ENCODE results near the gene ARFGAP1.

Gene ARFGAP1

DNA sequence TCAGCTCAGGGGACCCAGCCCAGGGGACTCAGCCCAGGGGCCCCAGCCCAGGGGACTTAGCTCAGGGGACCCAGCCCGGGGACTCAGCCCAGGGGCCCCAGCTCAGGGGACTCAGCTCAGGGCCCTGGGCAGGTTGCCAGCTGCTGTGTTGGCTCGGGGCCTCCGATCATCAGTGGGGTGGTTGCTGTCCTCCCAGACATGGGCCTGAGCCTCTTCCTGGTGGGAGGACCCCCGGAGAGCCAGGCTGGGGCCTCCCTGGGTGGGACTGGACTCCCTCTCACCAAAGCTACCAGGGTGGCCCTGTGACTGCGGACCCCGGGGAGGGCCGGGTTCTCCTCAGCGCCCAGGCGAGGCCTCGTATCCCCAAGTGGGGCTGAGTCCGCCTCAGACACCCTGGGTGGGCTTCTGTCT is 24.8 kb downstream of the ARFGAP1 start:
- ATAC-seq = no peak
- TF ChIP-seq TOX (CRISPR knock-in tag; IDR thresholded peaks at IDR 0.05; ENCODE audit: borderline replicate concordance) (no peak), GLIS3 (CRISPR knock-in tag; IDR thresholded peaks at IDR 0.05) (no peak), ZNF565 (CRISPR knock-in tag; conservative IDR thresholded peaks at IDR 0.05; ENCODE audit: low read depth) (no peak)
- TF ChIP-seq, protein P1, sequence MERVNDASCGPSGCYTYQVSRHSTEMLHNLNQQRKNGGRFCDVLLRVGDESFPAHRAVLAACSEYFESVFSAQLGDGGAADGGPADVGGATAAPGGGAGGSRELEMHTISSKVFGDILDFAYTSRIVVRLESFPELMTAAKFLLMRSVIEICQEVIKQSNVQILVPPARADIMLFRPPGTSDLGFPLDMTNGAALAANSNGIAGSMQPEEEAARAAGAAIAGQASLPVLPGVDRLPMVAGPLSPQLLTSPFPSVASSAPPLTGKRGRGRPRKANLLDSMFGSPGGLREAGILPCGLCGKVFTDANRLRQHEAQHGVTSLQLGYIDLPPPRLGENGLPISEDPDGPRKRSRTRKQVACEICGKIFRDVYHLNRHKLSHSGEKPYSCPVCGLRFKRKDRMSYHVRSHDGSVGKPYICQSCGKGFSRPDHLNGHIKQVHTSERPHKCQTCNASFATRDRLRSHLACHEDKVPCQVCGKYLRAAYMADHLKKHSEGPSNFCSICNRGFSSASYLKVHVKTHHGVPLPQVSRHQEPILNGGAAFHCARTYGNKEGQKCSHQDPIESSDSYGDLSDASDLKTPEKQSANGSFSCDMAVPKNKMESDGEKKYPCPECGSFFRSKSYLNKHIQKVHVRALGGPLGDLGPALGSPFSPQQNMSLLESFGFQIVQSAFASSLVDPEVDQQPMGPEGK (CRISPR knock-in tag; IDR thresholded peaks at IDR 0.05; ENCODE audit: borderline replicate concordance) = no peak

DNA sequence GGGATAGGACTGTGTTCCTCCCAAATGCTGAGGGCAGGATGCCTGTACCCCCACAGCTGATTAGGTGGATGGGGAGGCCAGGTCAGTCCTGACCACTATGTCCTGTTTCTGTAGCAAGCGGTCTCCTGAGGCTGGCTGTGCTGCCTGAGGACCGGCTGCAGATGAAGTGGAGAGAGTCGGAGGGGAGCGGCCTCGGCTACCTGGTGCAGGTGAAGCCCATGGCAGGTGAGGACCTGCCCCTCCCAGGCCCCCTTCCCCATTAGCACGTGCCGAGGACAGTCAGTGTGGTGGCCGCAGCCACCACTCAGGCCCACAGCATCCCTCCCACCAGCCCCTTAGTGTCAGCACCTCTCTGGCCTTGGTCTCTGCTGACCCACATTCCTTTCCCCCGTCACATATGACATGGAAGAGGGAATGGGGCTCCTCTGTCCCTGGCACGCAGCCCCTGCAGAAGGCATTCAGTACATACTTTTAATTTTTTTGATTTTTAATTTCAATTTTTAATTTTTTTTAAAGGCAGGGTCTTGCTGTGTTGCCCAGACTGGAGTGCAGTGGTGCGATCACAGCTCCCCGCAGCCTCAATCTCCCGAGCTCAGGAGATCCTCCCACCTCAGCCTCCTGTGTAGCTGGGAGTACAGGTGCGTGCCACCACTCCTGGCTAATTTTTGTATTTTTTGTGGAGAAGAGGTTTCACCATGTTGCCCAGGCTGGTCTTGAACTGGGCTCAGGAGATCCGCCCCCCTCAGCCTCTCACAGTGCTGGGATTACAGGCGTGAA is 25.4 kb downstream of the ARFGAP1 start:
- TF ChIP-seq, protein P2, sequence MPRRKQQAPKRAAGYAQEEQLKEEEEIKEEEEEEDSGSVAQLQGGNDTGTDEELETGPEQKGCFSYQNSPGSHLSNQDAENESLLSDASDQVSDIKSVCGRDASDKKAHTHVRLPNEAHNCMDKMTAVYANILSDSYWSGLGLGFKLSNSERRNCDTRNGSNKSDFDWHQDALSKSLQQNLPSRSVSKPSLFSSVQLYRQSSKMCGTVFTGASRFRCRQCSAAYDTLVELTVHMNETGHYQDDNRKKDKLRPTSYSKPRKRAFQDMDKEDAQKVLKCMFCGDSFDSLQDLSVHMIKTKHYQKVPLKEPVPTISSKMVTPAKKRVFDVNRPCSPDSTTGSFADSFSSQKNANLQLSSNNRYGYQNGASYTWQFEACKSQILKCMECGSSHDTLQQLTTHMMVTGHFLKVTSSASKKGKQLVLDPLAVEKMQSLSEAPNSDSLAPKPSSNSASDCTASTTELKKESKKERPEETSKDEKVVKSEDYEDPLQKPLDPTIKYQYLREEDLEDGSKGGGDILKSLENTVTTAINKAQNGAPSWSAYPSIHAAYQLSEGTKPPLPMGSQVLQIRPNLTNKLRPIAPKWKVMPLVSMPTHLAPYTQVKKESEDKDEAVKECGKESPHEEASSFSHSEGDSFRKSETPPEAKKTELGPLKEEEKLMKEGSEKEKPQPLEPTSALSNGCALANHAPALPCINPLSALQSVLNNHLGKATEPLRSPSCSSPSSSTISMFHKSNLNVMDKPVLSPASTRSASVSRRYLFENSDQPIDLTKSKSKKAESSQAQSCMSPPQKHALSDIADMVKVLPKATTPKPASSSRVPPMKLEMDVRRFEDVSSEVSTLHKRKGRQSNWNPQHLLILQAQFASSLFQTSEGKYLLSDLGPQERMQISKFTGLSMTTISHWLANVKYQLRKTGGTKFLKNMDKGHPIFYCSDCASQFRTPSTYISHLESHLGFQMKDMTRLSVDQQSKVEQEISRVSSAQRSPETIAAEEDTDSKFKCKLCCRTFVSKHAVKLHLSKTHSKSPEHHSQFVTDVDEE (CRISPR knock-in tag; IDR thresholded peaks at IDR 0.05) = no peak
- no peak for TF ChIP-seq TCF4 (CRISPR knock-in tag; IDR thresholded peaks at IDR 0.05; ENCODE audit: borderline replicate concordance)

DNA sequence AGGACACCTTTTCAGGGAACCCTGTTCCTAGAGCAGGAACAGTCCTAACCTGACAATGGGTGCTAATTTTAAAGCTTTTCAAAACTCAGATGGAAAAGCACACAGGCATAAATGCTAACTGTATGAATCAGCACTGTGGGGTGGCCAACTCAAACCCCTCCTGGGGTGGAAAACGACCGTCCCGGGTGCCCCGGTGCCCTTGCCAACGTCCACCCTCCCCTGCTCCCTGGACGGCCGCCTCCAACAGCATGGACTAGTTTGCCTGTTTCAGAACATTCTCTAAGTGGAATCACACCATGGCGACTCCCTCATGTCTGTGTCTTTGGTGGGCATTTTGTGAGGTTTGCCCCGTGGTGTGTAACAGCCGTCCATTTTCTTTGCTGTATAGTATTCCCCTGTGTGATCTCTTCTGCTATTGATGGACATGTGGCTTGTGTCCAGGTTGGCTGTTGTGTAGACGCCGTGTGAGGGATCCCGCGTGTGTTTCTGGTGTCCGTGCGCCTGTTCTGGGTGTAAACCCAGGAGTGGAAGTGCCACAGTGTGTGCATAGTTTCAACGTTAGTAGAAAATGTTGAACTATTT is 26.2 kb downstream of the ARFGAP1 start:
- ATAC-seq = no peak
- TF ChIP-seq, protein P3, sequence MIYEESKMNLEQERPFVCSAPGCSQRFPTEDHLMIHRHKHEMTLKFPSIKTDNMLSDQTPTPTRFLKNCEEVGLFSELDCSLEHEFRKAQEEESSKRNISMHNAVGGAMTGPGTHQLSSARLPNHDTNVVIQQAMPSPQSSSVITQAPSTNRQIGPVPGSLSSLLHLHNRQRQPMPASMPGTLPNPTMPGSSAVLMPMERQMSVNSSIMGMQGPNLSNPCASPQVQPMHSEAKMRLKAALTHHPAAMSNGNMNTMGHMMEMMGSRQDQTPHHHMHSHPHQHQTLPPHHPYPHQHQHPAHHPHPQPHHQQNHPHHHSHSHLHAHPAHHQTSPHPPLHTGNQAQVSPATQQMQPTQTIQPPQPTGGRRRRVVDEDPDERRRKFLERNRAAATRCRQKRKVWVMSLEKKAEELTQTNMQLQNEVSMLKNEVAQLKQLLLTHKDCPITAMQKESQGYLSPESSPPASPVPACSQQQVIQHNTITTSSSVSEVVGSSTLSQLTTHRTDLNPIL (CRISPR knock-in tag; IDR thresholded peaks at IDR 0.05; ENCODE audit: low read depth) = no peak
- TF ChIP-seq, protein P2 (CRISPR knock-in tag; IDR thresholded peaks at IDR 0.05) = no peak
- TF ChIP-seq ESRRG (CRISPR knock-in tag; IDR thresholded peaks at IDR 0.05) (no peak), OSR1 (CRISPR knock-in tag; IDR thresholded peaks at IDR 0.05) (no peak), ZNF8 (CRISPR knock-in tag; IDR thresholded peaks at IDR 0.05) (no peak), ZFP3 (CRISPR knock-in tag; IDR thresholded peaks at IDR 0.05) (no peak), RARB (CRISPR knock-in tag; IDR thresholded peaks at IDR 0.05) (no peak), ARNTL (CRISPR knock-in tag; IDR thresholded peaks at IDR 0.05; ENCODE audit: borderline replicate concordance, low read depth) (no peak), TOX (CRISPR knock-in tag; IDR thresholded peaks at IDR 0.05; ENCODE audit: borderline replicate concordance) (no peak), TCF4 (CRISPR knock-in tag; IDR thresholded peaks at IDR 0.05; ENCODE audit: borderline replicate concordance) (no peak), ISL1 (CRISPR knock-in tag; IDR thresholded peaks at IDR 0.05) (no peak), GLIS3 (CRISPR knock-in tag; IDR thresholded peaks at IDR 0.05) (no peak), ZNF70 (CRISPR knock-in tag; IDR thresholded peaks at IDR 0.05) (no peak), ZNF565 (CRISPR knock-in tag; conservative IDR thresholded peaks at IDR 0.05; ENCODE audit: low read depth) (no peak), CSDC2 (CRISPR knock-in tag; IDR thresholded peaks at IDR 0.05) (no peak), BACH2 (CRISPR knock-in tag; IDR thresholded peaks at IDR 0.05; ENCODE audit: borderline replicate concordance) (no peak), PPARA (CRISPR knock-in tag; IDR thresholded peaks at IDR 0.05; ENCODE audit: borderline replicate concordance) (no peak), SNAI2 (CRISPR knock-in tag; IDR thresholded peaks at IDR 0.05) (no peak), ZC3H10 (CRISPR knock-in tag; IDR thresholded peaks at IDR 0.05) (no peak)
- TF ChIP-seq, protein P4, sequence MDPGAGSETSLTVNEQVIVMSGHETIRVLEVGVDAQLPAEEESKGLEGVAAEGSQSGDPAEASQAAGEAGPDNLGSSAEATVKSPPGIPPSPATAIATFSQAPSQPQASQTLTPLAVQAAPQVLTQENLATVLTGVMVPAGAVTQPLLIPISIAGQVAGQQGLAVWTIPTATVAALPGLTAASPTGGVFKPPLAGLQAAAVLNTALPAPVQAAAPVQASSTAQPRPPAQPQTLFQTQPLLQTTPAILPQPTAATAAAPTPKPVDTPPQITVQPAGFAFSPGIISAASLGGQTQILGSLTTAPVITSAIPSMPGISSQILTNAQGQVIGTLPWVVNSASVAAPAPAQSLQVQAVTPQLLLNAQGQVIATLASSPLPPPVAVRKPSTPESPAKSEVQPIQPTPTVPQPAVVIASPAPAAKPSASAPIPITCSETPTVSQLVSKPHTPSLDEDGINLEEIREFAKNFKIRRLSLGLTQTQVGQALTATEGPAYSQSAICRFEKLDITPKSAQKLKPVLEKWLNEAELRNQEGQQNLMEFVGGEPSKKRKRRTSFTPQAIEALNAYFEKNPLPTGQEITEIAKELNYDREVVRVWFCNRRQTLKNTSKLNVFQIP (CRISPR knock-in tag; IDR thresholded peaks at IDR 0.05; ENCODE audit: borderline replicate concordance, low read depth) = no peak

More for the DNA sequence above, 25.4 kb downstream of the ARFGAP1 start:
- no peak for ATAC-seq
